HG03095 (cell line): ENCODE measurements around the gene PNMT.
A peak's percentile ranks its signal among the peaks of the same experiment; 100 is the strongest.

ENCODE experiments used
- ATAC-seq: cut with Tn5 transposase; IDR thresholded peaks from one replicate; pipeline ENCODE4 v1.9.1; 2021; ENCODE audit warnings: moderate library complexity; ENCODE audit not compliant: unreplicated experiment

PNMT gene

GRCh38 chr17:39632153-39632941 is 35.9 kb upstream of the PNMT start:
- ATAC-seq: no peak

- ATAC-seq: no peak
Measured at GRCh38 chr17:39633570-39634183, 34.6 kb upstream of the PNMT start.

GRCh38 chr17:39634384-39634871 is 33.8 kb upstream of the PNMT start:
- no peak for ATAC-seq

GRCh38 chr17:39635614-39636176 is 32.6 kb upstream of the PNMT start:
- ATAC-seq: no peak

- ATAC-seq: peak; percentile 25
Measured at GRCh38 chr17:39636587-39636926, 31.7 kb upstream of the PNMT start.

GRCh38 chr17:39636927-39637736 is 31.1 kb upstream of the PNMT start, which contains the start of gene STARD3:
Gene STARD3, plus strand, starts transcription at chr17:39637144. Its CDS starts 16,388 bp downstream, at chr17:39653532.
- peak; percentile 76 for ATAC-seq

- no peak for ATAC-seq
Measured at GRCh38 chr17:39638317-39638716, 29.9 kb upstream of the PNMT start.

- ATAC-seq: no peak
Measured at GRCh38 chr17:39639043-39639442, 29.2 kb upstream of the PNMT start.

GRCh38 chr17:39639566-39640458 is 28.4 kb upstream of the PNMT start:
- ATAC-seq: no peak

- ATAC-seq: no peak
Measured at GRCh38 chr17:39640591-39641031, 27.6 kb upstream of the PNMT start.

- no peak for ATAC-seq
Measured at GRCh38 chr17:39641097-39641496, 27.2 kb upstream of the PNMT start.

- ATAC-seq: no peak
Measured at GRCh38 chr17:39641883-39642282, 26.4 kb upstream of the PNMT start.

GRCh38 chr17:39642291-39643074 is 25.8 kb upstream of the PNMT start:
- no peak for ATAC-seq

GRCh38 chr17:39643271-39643670 is 25.0 kb upstream of the PNMT start:
- no peak for ATAC-seq

GRCh38 chr17:39647256-39647655 is 21.0 kb upstream of the PNMT start:
- no peak for ATAC-seq

GRCh38 chr17:39648616-39649366 is 19.5 kb upstream of the PNMT start:
- no peak for ATAC-seq

- no peak for ATAC-seq
Measured at GRCh38 chr17:39650121-39650579, 18.1 kb upstream of the PNMT start.

GRCh38 chr17:39651923-39652586 is 16.2 kb upstream of the PNMT start:
- no peak for ATAC-seq
